WTC11 (cell line): ENCODE measurements around the gene ADAM33. TPM values are rescaled to one million over a fixed set of nuclear protein-coding genes. Genes with fewer than 3 reads are reported as not detected.
A peak's percentile ranks its signal among the peaks of the same experiment; 100 is the strongest.

ENCODE experiments used
- ATAC-seq: fragments of 200-7000 bp; cut with Tn5 transposase; 2 replicates; pipeline ENCODE4 v1.10.0; 2021; ENCODE audit warnings: mild to moderate bottlenecking, moderate library complexity
- CTCF ChIA-PET: fragments of 300-600 bp; sonication (Branson Sonifier 250); formaldehyde crosslinking; loops from one replicate; lab custom pipeline; 2021; ENCODE audit warnings: antibody characterized with exemption; lab: Charles Lee
- POLR2A ChIA-PET: fragments of 350-600 bp; sonication (Branson Sonifier 250); formaldehyde crosslinking; loops from one replicate; lab custom pipeline; 2021; ENCODE audit warnings: antibody characterized with exemption; lab: Charles Lee
- DNase-seq: peaks from one replicate; pipeline ENCODE4 v3.0.0; 2021; ENCODE audit warnings: low spot score
- H3K27ac Mint-ChIP-seq: 2 replicates; pipeline ENCODE4 v1.8.0; 2021; ENCODE audit warnings: mixed read lengths
- H3K27me3 Mint-ChIP-seq: 2 replicates; pipeline ENCODE4 v1.8.0; 2021; ENCODE audit warnings: low read depth, mild to moderate bottlenecking, moderate library complexity, mixed read lengths
- H3K36me3 Mint-ChIP-seq: 2 replicates; pipeline ENCODE4 v1.8.0; 2021; ENCODE audit warnings: mixed read lengths
- H3K4me1 Mint-ChIP-seq: 2 replicates; pipeline ENCODE4 v1.8.0; 2022; ENCODE audit warnings: mixed read lengths
- H3K4me3 Mint-ChIP-seq: 2 replicates; pipeline ENCODE4 v1.8.0; 2021; ENCODE audit warnings: mild to moderate bottlenecking, moderate library complexity, mixed read lengths
- H3K9me3 Mint-ChIP-seq: 2 replicates; pipeline ENCODE4 v1.8.0; 2021; ENCODE audit warnings: mixed read lengths
- AFF4 ChIP-seq: sonication (generic); formaldehyde crosslinking; IDR thresholded peaks from 2 replicates; pipeline ENCODE4 v1.8.1; 2023; ENCODE audit warnings: mild to moderate bottlenecking, missing genetic modification reagents, borderline replicate concordance
- ATF1 ChIP-seq: sonication (generic); formaldehyde crosslinking; IDR thresholded peaks from 2 replicates; pipeline ENCODE4 v1.8.1; 2023; ENCODE audit warnings: mild to moderate bottlenecking, moderate library complexity, missing genetic modification reagents
- FOXP4 ChIP-seq: sonication (generic); formaldehyde crosslinking; IDR thresholded peaks from 2 replicates; pipeline ENCODE4 v1.8.0; 2022; ENCODE audit warnings: mild to moderate bottlenecking, missing genetic modification reagents
- HMGXB4 ChIP-seq: sonication (generic); formaldehyde crosslinking; IDR thresholded peaks from 2 replicates; pipeline ENCODE4 v1.8.1; 2023; ENCODE audit warnings: mild to moderate bottlenecking, moderate library complexity, missing genetic modification reagents
- NR1H2 ChIP-seq: sonication (generic); formaldehyde crosslinking; IDR thresholded peaks from 2 replicates; pipeline ENCODE4 v1.9.0; 2021; ENCODE audit warnings: mild to moderate bottlenecking, moderate library complexity, missing genetic modification reagents
- PREB ChIP-seq: sonication (generic); formaldehyde crosslinking; IDR thresholded peaks from 2 replicates; pipeline ENCODE4 v1.8.1; 2022; ENCODE audit warnings: mild to moderate bottlenecking, missing genetic modification reagents, moderate library complexity, borderline replicate concordance
- SMAD4 ChIP-seq: sonication (generic); formaldehyde crosslinking; IDR thresholded peaks from 2 replicates; pipeline ENCODE4 v1.8.0; 2022; ENCODE audit warnings: mild to moderate bottlenecking, missing genetic modification reagents
- USF2 ChIP-seq: sonication (generic); formaldehyde crosslinking; IDR thresholded peaks from 2 replicates; pipeline ENCODE4 v1.8.1; 2023; ENCODE audit warnings: mild to moderate bottlenecking, missing genetic modification reagents, moderate library complexity
- ZNF219 ChIP-seq: sonication (generic); formaldehyde crosslinking; IDR thresholded peaks from 2 replicates; pipeline ENCODE4 v1.8.0; 2023; ENCODE audit warnings: missing genetic modification reagents, mild to moderate bottlenecking, borderline replicate concordance
- ZNF317 ChIP-seq: sonication (generic); formaldehyde crosslinking; IDR thresholded peaks from 2 replicates; pipeline ENCODE4 v1.8.1; 2023; ENCODE audit warnings: low read depth, mild to moderate bottlenecking, moderate library complexity, missing genetic modification reagents, borderline replicate concordance
- ZNF396 ChIP-seq: fragments of 250-450 bp; sonication (Bioruptor Pico); IDR thresholded peaks from 2 replicates; pipeline ENCODE4 v1.8.0; 2021; ENCODE audit warnings: mild to moderate bottlenecking, moderate library complexity, borderline replicate concordance
- ZNF416 ChIP-seq: fragments of 250-450 bp; sonication (Bioruptor Pico); IDR thresholded peaks from 2 replicates; pipeline ENCODE4 v1.9.0; 2021; ENCODE audit warnings: mild to moderate bottlenecking, inconsistent platforms
- ZNF671 ChIP-seq: fragments of 250-450 bp; sonication (Bioruptor Pico); IDR thresholded peaks from 2 replicates; pipeline ENCODE4 v1.8.0; 2021; ENCODE audit warnings: mild to moderate bottlenecking
- total RNA-seq: library from RNA; stranded (reverse); gene quantifications from 3 replicates; pipeline ENCODE4 v1.2.3, GENCODE V29; 2021
- TF ChIP-seq, protein P1 (sequence below): sonication (generic); formaldehyde crosslinking; IDR thresholded peaks from 2 replicates; pipeline ENCODE4 v1.8.0; 2023; ENCODE audit warnings: mild to moderate bottlenecking, missing genetic modification reagents
- TF ChIP-seq, protein P2 (sequence below): sonication (generic); formaldehyde crosslinking; IDR thresholded peaks from 2 replicates; pipeline ENCODE4 v1.8.0; 2023; ENCODE audit warnings: missing genetic modification reagents
- TF ChIP-seq, protein P3 (sequence below): fragments of 250-450 bp; sonication (Bioruptor Pico); IDR thresholded peaks from 2 replicates; pipeline ENCODE4 v1.9.0; 2021; ENCODE audit warnings: mild to moderate bottlenecking

The ADAM33 gene
- total RNA-seq, 1 experiment from 2014 or later, result 5.3 TPM

DNA sequence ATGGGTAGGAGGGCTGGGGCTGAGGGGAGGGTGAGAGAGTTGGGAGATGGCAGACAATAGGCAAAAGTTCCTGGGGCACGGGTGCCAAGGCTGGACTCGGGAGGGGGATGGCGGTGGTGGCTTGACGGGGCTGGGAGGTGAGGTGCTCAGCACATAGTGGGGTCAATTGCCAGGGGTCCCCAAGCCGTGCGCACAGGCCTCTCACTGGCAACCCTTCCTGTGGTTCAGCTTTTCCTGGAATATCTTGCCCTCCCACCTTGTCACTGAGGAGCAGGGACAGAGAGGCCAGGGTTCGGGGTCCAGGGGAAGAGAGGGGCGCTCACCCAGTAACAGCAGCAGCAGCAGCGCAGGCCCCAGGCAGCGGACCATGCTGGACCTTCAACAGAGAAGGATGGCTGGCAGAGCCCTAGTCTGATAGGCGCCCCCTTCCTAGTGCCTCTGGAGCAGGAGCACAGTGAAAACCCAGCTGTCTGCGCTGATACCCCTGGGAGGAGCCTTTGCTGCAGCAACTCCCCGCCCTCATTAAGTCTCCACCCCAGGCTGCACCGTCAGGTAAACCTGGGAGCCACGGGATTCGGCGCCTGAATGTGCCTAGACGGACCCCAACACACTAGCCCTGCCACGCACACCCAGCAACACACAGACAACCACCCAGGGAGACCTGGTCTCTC lies 18.6 kb downstream of the ADAM33 start, which contains the start of gene GFRA4:
GFRA4 (minus strand) TSS at position 369 of the 671 bp plus-strand sequence; CDS start at position 369, 0 bp downstream.
- H3K27ac Mint-ChIP-seq, result no peak within 1 kb of the TSS
- no peaks in the 10 kb centered on the region for H3K9me3 Mint-ChIP-seq
- peak; percentile 90 for ATAC-seq
- H3K27me3 Mint-ChIP-seq, result peaks cover 63% of the 10 kb centered on the region
- peak; percentile 65 for DNase-seq
- POLR2A ChIA-PET, result interaction anchor here (0.5 kb wide), 1 partner anchor 617 kb away, joined by 3 read pairs; the partner anchor contains the start of gene MRPS26
- H3K4me1 Mint-ChIP-seq, result peaks cover 21% of the 10 kb centered on the region
- TF ChIP-seq ZNF396 (CRISPR knock-in tag), result no peak
- TF ChIP-seq, protein P1, sequence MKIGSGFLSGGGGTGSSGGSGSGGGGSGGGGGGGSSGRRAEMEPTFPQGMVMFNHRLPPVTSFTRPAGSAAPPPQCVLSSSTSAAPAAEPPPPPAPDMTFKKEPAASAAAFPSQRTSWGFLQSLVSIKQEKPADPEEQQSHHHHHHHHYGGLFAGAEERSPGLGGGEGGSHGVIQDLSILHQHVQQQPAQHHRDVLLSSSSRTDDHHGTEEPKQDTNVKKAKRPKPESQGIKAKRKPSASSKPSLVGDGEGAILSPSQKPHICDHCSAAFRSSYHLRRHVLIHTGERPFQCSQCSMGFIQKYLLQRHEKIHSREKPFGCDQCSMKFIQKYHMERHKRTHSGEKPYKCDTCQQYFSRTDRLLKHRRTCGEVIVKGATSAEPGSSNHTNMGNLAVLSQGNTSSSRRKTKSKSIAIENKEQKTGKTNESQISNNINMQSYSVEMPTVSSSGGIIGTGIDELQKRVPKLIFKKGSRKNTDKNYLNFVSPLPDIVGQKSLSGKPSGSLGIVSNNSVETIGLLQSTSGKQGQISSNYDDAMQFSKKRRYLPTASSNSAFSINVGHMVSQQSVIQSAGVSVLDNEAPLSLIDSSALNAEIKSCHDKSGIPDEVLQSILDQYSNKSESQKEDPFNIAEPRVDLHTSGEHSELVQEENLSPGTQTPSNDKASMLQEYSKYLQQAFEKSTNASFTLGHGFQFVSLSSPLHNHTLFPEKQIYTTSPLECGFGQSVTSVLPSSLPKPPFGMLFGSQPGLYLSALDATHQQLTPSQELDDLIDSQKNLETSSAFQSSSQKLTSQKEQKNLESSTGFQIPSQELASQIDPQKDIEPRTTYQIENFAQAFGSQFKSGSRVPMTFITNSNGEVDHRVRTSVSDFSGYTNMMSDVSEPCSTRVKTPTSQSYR (CRISPR knock-in tag), result no peak
- no peak for TF ChIP-seq SMAD4
- TF ChIP-seq USF2 (CRISPR knock-in tag), result no peak
- TF ChIP-seq, protein P2, sequence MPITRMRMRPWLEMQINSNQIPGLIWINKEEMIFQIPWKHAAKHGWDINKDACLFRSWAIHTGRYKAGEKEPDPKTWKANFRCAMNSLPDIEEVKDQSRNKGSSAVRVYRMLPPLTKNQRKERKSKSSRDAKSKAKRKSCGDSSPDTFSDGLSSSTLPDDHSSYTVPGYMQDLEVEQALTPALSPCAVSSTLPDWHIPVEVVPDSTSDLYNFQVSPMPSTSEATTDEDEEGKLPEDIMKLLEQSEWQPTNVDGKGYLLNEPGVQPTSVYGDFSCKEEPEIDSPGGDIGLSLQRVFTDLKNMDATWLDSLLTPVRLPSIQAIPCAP (CRISPR knock-in tag), result no peak
- TF ChIP-seq, protein P3, sequence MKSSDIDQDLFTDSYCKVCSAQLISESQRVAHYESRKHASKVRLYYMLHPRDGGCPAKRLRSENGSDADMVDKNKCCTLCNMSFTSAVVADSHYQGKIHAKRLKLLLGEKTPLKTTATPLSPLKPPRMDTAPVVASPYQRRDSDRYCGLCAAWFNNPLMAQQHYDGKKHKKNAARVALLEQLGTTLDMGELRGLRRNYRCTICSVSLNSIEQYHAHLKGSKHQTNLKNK (CRISPR knock-in tag), result no peak
- no peak for TF ChIP-seq NR1H2 (CRISPR knock-in tag)
- TF ChIP-seq ZNF317 (CRISPR knock-in tag), result no peak
- no peak for TF ChIP-seq ZNF416 (CRISPR knock-in tag)
- TF ChIP-seq AFF4 (CRISPR knock-in tag), result no peak
- TF ChIP-seq HMGXB4 (CRISPR knock-in tag), result no peak
- no peak for TF ChIP-seq ATF1 (CRISPR knock-in tag)
- no peak for TF ChIP-seq FOXP4 (CRISPR knock-in tag)
- no peak for TF ChIP-seq ZNF219 (CRISPR knock-in tag)
- no peak for TF ChIP-seq ZNF671 (CRISPR knock-in tag)
- TF ChIP-seq PREB, result no peak
- TF ChIP-seq, all 79 proteins: peak for 0
- CTCF ChIA-PET, result interaction anchor here (0.5 to 1.9 kb wide), 6 partner anchors 9 to 194 kb away, joined by 3 to 13 read pairs (median 4); no protein-coding TSS in a partner anchor
- no peak within 1 kb of the TSS for H3K4me3 Mint-ChIP-seq
- H3K36me3 Mint-ChIP-seq, result no peaks in the 10 kb centered on the region
